Hematopoietic multipotent progenitor cell treated with erythropoietin and hydrocortisone succinate and interleukin-3 and kit ligand, for 15 days (in vitro differentiated cells): Measurements from ENCODE around the gene PRKCE.

Source experiments
- DNase-seq: peaks from one replicate; pipeline ENCODE4 v3.0.0-alpha.2; 2015; ENCODE audit warnings: low spot score

Gene PRKCE

DNA sequence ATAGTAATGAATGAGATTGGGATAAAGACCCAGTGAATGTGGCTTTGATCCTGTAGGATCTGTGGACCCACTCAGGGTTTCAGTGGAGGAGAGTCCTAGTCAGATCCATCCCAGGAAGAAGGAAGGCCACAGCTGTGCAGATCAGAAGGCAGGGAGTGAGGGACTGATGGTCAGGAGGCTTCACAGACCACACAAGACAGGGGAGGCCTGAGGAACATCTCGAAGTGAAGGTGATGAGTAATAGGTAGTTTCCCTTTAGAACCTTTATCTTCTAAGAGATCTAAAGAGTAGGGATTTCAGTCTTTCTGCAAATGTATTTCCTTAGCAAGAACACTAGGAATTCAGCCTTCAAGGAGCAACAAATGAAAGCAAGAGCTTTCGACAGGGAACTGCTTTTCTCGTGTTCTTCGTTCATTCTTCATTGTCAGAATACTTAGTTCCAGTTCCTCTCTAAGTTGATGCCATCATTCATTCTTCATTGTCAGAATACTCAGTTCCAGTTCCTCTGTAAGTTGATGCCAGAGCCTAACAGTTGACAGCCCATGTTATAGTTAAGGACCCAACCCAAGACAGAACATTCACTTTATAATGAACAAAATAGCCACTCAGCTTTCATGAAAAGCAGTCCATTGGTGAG lies 495.5 kb downstream of the PRKCE start:
- no peak for DNase-seq

DNA sequence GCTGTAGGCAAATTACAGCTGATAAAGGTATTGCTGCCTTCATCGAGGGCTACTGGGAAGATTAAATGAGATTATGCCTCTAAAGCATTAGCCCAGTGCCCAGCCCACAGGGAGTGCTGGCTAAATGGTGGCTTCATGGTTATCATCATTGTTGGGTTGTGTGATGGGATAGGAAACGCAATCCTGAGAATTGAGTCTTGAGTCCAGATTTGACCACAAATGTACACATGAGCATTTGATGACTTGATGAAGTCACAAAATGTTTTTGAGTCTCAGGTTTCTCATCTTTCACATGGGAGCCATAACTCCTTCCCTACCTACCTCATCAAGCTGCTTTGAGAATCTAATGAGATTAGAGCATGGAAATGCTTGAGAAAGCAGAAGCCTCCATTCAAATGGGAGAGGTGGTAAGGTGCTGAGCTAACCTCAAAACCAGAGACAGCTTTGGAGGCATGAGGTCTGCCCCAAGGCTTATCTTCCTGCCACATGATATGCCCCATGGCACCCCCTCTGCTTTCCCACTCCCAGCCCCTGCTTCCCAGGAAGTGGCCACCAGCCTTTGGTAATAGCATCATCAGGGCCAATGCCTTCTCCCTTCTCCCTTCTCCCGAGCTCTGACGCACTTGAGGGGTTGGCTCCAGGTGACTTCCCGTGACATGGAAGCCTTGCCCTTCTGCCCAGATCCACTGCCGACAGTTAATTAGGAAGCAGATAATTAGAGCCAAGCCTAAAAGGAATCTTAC lies 496.3 kb downstream of the PRKCE start:
- DNase-seq, result no peak

DNA sequence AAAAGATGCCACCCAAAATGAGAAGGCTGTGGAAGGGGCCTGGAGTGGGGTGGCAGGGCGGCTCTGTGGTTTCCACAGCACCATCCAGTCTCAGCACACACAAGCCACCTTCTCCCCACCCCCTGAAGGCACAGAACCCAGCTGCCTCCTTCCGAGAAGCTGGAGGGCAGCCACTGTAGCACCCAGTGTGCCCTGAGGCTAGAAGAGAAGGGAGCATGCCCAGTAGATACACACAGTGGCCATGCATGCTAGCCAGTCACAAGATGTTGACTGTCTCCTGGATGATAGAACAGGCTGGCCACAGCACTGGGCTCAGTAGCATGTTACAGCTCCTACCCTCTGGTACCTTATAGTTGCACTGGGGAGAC lies 496.9 kb downstream of the PRKCE start:
- no peak for DNase-seq

DNA sequence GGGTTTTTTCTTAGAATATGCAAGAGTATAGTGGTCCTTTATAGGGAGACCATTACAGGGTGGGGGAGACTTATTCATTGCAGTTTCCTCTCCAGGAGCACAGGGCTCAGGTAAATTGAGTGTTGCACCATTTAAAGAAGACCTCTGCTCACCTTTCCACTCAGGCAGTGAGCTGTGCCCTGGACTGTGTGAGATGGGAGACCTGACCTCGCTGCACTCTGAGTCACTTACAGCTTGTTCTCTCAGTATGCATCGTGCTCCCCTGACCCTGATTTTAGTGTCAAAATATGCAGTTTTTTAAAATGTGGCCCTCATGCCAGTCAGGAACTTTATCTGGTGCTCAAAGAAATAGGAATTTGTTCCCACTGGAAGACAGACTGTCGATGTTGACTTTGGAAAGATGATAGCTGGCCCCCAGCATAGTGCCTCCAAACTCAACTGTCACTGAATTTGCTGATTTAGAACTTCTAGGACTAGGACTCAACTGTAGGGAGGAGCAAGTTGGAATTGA lies 499.0 kb downstream of the PRKCE start:
- DNase-seq, result no peak

DNA sequence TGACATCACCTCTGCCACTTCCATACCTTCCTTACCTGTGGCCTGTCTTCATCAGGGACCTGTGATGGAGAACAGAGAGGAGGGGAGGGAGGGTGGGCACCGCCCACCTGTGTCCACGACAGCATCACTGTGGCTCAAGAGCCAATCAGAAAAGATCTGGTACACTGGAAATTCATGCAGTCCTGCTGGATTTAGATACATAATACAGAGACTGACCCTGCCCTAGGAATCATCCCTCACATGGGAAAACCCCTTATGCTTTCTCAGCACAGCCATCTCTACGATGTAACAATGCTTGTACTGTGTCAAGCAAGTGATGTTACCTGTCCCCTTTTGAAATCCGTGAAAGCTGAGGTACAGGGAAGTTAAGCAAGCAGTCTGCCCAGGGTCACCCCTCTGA lies 500.1 kb downstream of the PRKCE start:
- no peak for DNase-seq

GRCh38 chr2:46153996-46154753 lies 502.7 kb downstream of the PRKCE start:
- DNase-seq, result no peak

DNA sequence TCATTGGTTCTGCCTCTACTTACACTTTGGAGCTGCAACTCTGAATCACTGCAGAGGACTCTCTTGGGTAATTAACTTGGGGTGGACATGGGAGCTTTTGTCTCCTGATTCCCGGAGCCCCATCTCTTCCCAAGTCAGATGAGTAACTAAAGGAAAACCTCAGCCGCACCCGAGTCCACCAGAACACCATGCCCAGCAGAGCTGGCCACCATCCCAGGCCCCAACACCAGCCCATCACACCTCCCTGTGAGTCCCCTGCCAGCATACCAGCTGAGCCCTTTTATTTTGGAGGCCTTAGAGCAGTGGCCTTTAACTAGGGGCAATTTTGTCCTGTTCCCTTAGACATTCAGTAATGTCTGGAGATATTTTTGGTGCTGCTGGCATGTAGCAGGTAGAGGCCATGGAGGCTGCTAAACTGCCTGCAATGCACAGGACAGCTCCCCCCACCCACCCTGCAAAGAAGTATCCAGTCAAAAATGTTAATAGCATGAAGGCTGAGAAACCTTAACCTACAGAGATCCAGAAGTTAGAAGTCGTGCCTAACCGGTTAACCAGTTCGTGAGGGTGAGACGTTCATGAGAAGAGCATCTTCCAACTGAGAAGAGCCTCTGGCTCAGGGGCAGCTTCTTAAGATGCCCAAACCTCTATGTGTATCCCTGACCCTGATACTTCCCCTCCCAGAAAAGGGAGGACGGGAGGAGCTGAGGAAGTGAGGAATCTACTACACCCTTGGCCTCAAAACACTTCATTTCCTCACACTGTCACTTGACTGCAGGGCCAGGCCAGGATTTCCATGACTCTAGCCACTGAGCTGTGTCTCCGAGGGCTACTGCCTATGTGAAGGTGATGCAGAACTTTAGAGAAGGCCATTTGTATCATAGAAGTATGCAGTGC lies 505.8 kb downstream of the PRKCE start:
- DNase-seq, result no peak

DNA sequence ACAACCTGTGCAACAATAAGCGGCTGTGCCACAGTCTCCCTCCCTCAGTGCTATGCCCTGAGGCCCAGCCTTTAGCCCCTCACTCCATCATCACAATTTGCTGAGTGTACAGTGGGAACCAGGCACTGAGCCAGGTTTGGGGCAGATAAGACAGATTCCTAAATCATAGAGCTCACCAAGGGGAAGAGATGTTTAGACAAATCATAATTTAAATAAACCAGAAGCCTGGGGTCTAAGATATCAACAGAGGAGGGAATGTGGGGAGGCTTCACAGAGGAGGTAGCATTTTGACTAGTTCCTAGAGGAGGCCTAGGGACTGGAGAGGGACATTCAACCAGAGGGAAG lies 506.5 kb downstream of the PRKCE start:
- DNase-seq, result no peak

DNA sequence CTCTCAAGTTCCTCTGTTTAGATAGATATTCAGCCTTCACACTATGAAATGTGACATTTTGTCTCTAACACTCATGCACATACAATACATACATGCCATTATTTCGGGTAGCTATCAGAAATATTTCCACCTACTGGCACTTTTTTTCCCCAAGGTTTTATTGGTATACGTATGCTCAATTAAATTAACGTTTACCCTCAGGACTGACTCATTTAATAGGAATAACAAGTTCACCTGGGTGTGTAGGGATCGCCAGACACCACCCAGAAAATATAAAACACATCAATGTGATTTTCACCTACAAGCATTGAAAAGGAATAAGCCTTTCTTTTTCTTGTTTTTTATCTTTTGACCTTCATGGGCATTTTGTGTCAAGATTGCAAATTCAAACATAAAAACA lies 507.2 kb downstream of the PRKCE start:
- DNase-seq, result no peak

- no peak for DNase-seq
These were observed 508.9 kb downstream of the PRKCE start for GRCh38 chr2:46160326-46160725.

DNA sequence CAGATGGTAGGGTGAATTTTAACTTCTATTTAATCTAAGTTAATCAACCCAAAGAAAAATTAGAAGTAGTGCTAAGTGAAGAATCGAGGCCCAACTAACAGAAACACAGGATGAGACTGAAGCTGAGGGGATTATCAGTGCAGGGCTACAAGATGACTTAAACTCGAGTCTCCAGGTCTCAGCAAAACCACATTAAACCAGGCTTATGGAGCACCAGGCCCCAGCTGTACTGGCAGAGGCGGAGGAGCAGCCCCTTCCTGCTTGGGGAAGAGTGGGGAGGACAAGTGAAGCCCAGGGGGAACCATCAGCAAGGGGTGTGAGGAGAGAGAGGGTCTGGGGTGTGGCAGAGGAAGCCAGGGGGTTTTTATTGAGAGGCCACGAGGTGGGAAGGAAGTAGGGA lies 509.8 kb downstream of the PRKCE start:
- DNase-seq, result no peak

- DNase-seq, result no peak
These were observed 510.4 kb downstream of the PRKCE start for GRCh38 chr2:46161911-46162310.

- no peak for DNase-seq
These were observed 511.0 kb downstream of the PRKCE start for GRCh38 chr2:46162329-46163097.

DNA sequence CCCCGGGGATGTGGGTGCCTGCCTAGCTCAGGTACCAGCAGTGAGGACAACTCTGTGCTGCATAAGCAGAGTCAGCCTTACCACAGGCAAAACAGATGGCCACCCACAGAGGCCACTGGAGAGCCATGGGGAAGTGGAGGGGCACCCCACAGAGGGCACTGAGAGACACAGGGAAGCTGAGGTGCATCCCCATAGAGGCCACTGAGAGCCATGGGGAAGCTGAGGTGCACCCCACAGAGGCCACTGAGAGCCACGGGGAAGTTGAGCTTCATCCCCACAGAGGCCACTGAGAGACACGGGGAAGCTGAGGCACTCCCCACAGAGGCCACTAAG lies 511.6 kb downstream of the PRKCE start:
- no peak for DNase-seq

- no peak for DNase-seq
These were observed 512.5 kb downstream of the PRKCE start for GRCh38 chr2:46163804-46164528.

GRCh38 chr2:46164529-46165301 lies 513.2 kb downstream of the PRKCE start:
- DNase-seq, result no peak

DNA sequence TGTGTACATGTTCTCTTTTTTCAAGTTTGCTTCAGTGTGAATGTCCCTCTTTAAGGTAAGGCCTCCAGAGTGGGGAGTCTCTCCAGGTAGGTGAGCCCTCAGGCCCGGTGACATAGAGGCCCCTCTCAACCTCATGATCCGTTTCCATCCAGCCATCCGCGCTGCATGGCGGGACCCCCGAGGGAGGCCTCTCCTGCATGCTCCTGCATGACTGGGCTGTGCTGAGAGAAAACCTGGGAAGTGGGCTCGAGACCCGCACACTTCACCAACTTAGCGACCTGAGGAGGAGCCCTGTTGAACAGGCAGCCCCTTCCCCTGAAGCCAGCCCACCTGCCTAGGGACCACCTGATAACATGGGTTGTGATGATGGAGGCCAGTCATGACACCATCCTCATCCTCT lies 514.4 kb downstream of the PRKCE start:
- no peak for DNase-seq

DNA sequence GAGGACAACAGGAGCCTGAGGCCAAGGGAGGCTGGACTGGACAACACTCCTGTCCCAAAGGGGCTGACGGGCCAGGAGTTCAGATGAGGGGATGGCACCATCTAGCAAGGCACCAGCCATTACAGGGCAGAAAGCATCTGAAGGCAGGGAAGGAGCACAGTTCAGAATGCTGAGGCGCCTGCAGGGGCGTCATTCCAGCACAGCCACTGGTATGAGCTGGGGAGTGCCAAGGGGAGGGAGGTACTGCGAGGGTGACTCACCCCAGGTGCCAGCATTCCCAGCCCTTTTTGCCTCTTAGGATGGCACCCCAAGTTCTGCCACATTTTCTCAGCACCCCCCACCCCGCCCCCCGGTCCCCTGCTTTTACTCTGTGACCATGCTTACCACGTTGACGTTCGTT lies 515.9 kb downstream of the PRKCE start:
- no peak for DNase-seq

GRCh38 chr2:46167924-46168323 lies 516.4 kb downstream of the PRKCE start:
- DNase-seq, result no peak

DNA sequence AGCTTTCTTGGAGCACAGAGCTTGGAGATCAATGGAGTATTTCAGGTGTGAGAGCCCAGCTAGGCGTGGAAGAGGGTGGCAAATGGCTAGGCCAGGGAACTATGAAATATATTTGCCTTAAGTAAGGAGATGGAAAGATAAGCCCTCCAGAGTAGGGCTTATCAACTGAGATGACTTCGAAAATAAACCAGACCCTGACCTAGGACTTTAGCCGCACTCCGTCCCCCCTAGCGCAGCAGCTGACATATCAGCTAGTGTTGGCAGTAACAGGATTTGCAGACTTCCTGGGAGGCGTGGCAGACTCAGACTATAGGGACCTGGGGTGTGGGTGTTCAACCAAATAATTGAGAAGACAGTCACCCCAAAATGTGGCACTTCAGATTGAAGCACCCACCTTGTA lies 518.0 kb downstream of the PRKCE start:
- DNase-seq, result no peak
